ENCODE results near the gene ROBO2.

Gene ROBO2

DNA sequence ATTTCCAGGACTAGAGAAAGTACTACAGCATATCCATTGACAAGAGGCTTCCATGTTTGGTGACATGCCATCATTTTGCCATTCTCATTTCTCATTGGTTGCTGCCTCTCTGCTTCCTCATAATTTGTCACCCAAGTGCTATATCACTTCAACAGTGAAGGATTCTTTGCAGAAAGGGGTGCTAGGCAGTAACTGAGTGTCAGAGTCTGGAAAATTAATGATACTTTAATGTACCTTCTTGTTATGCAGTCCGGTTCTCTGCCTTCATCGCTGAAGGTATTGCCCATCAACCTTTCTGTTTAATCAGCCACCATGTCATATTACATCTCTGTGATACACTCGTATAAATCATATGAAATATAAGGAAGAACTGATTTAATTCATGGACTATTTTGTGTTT, 550.3 kb downstream of the ROBO2 start:
- ATAC-seq: no peak

DNA sequence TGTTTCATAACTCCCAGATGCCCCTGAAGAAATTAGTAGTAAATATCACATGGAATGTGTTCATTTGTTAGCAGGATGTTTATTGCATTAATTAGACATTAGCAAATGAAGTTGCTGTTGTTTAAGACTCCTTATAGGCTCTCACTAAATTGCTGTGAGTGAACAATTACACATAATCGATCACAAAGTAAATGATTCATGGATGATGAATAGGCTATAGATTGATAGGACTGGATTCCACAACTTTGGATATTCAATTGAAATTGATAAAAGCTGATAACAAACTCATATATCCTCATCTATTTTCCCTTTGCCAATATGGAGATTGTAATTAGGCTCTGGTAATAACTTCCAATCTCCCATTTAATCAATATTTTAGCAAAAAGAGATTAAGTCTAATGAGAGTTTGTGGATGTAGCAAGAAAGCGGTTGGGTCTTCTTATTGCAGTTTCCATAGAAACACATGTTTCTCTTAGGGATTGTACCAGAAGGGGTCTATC, 555.5 kb downstream of the ROBO2 start:
- ATAC-seq (no peak), DNase-seq (no peak)

More for the DNA sequence above, 550.3 kb downstream of the ROBO2 start:
- no peak for DNase-seq

DNA sequence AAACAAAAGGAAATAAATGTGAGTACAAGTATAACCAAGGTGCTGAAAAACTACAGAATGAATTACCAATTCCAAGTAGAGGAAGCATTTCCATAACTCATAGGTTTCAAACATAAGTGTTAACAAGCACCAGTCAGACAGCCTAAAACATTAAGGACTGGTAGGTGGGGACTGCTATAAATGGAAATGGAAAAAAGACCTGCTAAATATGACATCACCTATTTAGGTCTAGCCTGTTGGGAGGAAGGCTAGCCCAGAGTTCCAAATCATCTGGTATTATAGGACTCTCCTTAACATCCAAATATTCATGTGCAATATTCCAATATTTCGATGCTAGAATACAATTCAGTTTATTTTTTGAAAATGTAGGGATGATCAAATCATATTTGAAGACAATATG, 560.0 kb downstream of the ROBO2 start:
- no peak for ATAC-seq
- DNase-seq: no peak

DNA sequence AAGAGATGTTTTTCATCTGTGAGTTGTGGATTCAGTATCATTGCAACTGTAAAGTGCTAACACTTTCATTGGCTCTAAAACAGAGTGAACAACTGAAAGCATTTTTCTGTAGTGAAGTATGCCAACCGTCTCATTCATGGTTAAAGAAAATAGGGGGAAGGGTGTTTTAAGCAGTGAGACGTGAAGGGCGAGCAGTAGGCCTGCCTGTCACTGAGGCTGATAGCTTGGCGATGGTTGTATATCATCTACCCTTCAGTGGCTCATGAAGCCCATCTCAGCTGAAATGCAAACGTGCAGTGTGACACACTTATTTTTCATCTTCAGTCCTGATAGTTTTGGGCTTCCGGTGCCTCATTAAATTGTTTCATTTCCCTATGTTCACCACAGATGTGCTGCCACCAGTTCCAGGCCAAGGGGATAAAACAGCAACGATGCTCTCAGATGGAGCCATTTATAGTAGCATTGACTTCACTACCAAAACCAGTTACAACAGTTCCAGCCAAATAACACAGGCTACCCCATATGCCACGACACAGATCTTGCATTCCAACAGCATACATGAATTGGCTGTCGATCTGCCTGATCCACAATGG, 562.0 kb downstream of the ROBO2 start:
- DNase-seq (no peak), ATAC-seq (no peak)

DNA sequence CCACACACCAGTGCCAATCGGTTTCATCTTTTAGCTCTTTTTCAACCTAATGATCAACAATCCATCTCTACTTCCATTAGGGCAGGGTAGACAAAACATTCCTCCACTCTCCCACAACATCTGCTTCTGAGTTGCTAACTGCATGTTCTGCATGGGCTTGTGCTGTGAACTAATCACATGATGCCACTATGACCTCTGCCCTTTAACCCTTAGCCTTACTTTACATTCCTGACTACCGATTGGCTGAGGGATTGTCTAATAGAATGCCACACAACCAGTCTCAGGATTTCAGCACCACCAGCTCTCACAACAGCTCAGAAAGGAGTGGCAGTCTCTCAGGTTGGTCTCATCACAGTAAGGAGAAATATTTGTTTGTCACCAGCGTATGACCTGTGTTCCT, 562.8 kb downstream of the ROBO2 start:
- no peak for ATAC-seq
- DNase-seq: no peak

DNA sequence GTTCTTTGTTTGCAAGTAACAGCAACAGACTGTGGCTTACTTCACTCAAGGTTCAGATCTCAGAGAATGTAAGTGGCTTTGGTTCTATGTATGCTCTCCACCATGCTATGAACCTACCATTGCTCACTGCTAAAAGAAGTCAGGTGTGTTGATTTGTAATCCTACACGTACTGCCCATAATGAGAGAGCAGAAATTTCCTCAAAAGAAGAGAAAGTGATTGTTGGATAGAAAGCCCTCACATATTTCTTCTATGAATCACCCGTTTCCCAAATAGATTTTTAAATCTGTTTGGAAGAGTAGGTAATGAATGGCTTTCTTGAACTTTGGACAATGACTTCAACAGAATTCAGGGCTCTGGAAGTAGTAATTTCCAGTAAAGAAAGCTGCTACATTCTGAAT, 565.4 kb downstream of the ROBO2 start:
- DNase-seq (no peak), ATAC-seq (no peak)

DNA sequence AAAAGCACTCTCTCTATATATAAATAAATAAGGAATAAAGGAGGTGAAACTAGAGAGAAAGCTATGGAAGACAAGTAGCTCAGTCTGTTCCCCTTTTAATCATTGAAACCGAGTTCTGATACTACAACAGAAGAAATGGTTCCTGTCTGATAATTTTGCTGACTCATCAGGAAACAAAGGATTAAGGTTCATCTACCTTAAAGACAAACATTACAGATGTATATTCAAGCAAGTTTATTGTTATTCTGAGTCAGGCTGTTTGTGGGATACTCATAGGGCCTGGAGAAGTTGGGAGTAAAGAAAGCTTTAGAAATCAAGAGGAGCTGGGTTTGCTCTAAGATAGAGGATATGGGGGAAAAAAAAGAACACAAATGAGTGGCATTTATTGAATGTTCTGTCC, 566.0 kb downstream of the ROBO2 start:
- ATAC-seq: no peak
- no peak for DNase-seq

DNA sequence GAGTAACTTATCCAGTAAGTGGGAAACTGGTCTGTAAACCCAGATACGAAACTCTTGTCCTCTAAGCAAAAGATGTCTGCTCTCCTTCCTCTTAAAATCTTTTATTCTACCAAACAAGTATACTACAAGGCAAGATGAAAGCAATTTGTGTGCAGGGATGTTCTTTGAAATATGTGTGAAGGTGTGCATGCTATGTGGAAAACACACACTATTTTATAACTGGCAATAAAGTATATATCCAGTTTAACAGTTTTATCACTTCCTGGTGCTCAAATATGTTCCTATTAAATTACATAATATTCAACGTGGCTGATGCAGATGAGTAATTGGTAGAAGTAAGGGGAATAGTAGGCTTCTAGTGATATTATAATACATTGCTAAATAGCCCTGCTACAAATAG, 566.5 kb downstream of the ROBO2 start:
- ATAC-seq (no peak), DNase-seq (no peak)

DNA sequence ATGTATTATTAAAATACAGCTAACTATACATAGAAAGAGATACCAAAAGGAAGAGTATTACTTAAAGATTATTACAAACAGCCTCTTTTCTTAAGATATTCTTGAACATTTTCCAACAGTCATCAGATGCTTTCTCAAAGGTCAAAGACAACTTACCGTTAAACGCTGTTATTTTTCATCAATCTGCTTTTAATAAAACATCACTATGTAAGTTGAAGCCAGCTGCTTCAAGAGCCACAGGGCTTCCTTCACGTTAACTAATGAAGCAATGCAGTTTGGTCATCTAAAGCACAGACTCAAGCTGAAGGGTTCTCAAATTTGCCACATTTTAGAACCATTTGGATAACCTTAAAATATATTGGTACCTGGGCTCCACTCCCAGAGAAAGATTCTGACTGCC, 578.8 kb downstream of the ROBO2 start:
- ATAC-seq (no peak), DNase-seq (no peak)

DNA sequence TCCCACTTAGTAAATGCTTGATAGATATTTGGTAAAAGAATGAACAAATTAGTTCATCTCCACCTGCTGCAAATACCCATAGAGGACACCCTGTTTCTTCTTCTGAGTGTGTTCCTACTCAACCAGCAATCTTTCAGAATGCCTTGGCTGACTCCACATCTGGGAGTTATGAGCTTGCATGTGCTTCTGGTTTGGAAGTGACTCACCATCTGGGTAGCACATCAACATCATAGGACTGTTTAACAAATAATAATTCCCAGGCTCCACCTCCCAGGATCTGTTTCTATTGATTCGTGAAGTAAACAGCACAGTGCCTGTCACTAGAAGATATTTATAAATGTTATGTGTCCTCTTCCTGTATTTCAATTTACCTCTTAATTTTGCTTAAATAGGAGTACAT, 580.1 kb downstream of the ROBO2 start:
- DNase-seq (no peak), ATAC-seq (no peak)

DNA sequence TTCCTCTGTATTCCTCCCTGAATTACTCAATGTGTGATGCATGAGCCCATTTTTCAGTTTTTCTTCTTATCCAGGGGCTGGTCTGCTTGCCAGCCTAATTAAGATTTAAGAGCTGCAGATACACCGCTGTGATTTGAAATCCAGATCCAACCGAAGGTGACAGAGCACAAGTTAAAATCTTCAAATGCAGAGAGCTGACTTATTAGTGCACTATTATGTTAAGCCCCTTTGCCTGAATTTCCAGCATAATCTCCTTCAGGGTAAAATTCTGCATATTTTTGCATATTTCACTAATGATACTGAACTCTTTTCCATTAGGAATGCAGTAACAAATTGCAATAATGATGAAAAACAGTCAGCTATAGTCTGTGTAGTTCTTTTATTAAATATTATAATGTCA, 583.6 kb downstream of the ROBO2 start:
- no peak for ATAC-seq

DNA sequence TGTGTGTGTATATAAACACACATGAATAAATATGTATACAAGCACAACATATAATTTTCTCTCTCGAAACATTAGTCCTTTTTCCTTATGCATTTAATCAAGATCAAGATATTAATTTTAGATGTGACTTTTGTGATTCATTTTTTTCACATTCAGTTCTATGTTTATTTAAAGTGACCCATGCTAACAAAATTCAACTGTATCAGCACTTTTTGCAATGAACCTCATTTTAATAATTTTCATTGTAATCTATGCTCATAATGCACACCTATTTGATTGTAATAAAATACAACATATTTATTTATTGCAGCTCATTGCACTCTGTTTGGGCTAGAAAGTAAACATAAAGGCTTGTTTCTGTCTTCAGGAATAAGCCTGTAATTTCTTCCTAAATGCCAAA, 586.3 kb downstream of the ROBO2 start:
- ATAC-seq (no peak), DNase-seq (no peak)

More for the DNA sequence above, 583.6 kb downstream of the ROBO2 start:
- DNase-seq: no peak

DNA sequence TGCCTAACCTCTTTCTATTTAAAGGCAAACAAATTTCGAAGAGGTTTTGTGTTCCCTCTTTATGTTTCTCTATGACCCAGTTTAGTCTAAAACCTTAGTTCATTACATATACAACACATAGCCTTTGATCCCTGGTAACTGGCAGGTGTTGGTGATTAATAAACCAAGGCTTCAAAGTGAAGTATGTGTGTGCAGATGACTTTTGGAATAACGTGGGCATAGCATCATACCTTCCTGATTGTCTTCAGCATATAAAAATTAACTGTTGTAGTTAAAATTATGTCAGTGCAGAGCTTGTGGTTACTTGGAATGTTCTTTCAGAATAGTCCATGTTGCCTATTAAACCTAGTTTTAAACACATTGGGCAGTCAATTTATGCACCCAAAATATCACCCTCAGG, 608.3 kb downstream of the ROBO2 start:
- DNase-seq: no peak

DNA sequence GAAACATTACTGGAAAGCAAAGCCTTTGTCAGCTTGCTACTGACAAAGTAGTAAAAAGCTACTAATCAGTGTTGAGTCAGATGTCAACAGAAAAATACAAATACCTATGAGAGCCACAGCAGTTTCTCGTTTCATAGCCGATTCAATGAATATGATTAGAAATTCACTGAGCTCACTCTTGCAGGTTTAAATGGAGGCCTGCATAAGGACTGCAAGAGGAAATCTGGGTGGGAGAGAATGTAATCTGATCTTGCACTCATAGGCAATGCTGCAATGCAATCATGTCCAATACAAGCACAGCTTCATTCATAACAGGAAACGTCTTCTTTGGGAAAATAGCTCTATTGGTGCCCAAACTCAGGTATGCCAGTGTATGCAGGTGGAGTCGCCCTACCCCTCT, 608.8 kb downstream of the ROBO2 start:
- no peak for DNase-seq
- ATAC-seq: no peak

More for the DNA sequence above, 608.3 kb downstream of the ROBO2 start:
- no peak for ATAC-seq

DNA sequence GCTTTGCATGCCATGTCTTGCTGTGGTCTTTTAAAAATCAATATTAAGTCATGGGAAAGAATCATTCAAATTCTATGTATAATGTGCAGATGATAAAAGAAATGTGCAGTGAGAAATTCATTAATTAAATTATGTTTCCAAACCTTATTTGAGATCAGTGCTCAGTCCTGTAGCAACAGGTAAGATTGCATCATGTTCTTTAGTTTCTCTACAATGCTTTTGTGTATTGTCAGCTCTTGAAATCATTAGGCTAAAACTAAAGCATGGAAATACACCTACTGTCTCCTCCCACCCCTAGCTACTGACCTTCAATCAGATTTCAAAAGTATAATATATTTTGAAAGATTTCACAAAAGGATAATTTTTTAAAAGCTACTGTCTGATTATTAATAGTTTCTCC, 612.7 kb downstream of the ROBO2 start:
- ATAC-seq (no peak), DNase-seq (no peak)

DNA sequence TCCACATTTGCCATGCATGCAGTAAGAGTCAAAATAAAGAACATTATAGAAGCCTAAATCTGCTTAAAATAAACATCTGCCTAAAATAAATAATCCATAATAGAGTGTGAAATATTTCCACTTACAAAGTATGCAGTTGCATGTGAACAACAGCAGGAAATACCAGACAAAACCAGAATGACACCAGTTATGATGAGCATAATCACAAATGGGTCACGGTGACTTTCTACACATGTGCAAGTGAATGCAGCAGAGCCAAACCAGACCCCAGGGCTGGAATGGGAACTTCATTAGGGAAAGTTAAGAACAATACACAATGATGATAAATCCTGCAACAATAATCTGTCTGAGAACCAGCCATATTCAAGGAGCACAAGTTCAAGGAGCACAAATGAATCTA, 615.5 kb downstream of the ROBO2 start:
- no peak for DNase-seq
- ATAC-seq: no peak

DNA sequence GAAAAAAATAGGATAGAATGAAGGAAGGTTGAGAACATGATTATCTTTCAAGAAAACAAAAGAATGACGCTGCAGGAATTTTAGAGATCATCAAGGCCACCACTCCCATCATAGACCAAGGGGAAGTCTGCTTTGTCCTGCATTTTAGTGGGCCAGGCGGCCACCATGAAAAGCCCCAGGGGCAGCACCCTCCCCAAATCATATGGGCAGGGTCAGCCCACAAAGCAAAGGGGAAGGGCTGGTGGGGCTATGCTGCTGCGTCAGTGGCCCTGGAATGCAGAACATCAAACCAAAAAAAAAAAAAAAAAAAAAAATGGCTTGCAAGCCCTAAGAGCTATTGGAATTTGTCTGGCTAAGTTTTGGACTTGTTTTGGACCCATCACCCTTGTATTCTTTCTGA, 620.8 kb downstream of the ROBO2 start:
- ATAC-seq (no peak), DNase-seq (no peak)

DNA sequence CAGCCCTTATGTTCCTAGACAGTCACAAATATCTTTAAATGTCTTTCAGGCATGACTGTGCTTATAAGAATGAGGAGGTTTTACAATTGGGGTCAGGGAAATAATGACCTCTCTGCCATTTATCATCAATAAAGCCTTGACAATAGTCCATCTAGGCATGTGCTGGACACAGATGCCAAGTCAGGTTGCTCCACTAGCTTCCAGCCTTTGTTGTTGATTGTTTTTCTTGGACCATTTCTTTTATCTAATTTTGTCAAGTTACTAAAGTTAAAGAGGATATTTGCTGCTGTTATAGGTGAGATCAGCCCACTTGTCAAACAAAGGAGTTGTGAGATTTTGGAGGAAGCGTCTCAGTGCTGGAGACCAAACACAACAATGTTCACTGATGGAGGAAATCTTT, 628.0 kb downstream of the ROBO2 start:
- DNase-seq (no peak), ATAC-seq (no peak)

DNA sequence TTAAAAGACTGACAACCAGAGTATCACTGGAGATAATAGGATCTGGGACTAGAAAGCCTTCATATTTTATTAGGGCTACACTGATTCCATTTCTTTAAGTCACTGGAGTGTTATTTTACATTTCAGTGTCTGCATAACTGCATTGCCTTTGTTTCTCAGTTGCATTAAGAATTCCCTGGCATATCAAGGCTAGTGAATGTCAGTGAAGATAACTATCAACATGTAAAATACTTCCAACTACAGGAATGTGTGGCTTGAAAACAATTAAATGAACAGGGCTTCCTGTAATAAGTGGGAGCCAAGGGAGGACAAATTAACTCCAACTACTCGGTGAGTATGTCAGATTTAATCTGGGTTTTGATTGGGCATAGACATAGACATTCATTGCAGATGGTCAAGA, 628.5 kb downstream of the ROBO2 start:
- DNase-seq (no peak), ATAC-seq (no peak)

DNA sequence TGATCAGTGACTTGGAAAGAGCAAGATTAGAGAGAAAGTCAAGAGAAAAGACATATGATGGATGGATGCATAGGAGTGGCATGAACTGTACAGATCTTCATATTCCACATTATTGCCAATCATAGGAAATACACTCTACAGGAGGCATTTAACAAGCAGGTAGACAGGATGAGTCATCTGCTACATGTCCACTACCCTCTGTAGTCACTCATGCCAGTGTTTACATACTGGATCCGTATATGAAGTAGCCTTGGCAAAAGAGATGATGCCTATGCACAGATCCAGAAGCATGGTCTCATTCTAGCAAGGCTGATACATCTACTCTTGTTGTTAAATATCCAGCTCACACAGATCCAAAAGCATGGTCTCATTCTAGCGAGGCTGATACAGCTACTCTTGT, 632.1 kb downstream of the ROBO2 start:
- DNase-seq (no peak), ATAC-seq (no peak)

DNA sequence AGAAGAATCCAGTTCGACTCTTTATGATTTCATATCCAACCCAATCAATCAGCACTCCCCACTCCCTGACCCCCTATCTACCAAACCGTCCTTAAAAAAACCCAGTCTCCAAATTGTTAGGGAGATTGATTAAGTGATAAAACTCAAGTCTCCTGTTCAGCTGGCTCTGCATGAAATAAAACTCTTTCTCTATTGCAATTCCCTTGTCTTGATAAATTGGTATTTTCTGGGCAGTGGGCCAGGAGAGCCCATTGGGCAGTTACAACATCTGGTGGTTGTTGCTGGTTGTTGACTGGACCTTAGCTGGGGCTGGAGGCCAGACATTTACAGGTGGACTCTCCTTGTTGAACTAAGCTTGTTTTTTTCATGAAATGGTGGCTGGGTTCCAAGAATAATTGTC, 642.3 kb downstream of the ROBO2 start:
- DNase-seq: no peak
- no peak for ATAC-seq

DNA sequence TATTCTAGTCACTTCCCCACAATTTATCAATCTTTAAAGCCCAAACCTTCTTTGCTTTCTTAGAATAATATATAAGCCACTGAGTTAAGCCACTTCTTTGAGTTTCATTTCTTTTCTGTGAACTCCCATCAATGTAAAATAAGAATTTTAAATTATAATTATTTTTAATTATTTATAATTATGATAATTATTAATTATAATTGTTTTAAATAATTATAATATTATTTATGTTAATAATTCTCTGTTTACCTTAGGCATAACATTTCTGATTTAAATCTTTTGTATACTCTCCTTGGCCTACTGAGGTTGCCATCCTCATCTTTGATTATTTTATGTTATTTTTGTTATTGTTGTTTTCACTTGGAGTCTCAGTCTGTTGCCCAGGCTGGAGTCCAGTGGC, 644.2 kb downstream of the ROBO2 start:
- DNase-seq (no peak), ATAC-seq (no peak)

DNA sequence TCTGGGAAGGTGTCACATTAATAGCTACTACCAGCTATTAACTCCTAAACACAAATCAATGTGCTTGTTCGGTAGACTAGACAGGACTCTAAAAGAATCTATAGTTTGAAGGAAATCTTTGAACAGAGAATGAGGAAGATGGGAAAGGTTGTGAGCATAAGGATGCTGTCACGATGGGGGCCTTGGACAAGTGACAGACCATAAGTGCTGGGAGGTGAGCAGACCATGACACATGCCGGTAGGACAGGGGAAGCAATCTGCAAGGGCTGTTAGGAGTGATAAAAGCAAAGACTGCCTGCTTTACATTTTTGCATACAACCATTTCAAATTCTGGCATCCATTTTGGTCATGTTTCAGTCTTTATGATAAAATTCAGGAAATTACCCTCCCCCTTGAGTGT, 645.8 kb downstream of the ROBO2 start:
- DNase-seq: no peak
- no peak for ATAC-seq

DNA sequence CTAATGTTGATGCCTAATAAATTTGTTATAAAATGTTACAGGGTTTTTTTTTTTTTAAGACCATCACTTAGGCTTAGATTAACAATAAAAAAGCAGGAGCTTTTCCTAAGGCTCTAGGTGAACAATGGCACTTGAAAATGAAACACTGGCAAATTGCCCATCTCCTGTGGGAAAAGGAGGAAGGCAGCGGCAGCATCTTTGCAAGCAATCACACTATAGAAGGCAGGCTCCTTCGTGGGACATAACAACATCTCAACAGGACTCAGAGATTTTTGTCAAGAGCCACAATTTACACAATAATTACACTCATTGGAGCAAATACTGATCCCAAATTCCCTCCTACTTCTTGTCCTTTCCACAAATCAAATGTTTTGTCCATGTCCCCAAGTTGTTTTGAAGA, 646.7 kb downstream of the ROBO2 start:
- ATAC-seq: no peak

DNA sequence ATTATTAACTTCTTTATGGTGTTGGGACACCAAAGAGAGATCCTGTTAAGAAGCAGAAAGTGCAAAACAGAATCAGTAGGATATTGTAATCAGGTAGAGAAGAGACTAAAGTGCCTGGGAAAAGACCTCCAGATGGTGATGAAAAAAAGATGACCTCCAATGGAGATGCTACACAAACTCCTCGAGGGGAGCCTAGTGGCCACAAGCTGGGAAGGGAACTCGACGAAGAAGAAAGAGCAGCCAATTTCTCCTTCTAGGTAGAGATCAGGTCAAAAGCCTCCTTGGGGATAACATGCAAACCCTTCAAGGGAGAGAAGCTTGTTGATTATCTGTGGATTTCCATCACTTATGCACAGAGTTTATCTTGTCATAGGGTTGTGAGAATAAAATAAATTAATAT, 647.6 kb downstream of the ROBO2 start:
- ATAC-seq: no peak
- no peak for DNase-seq

More for the DNA sequence above, 646.7 kb downstream of the ROBO2 start:
- no peak for DNase-seq

Data from stimulated activated naive CD8-positive, alpha-beta T cell treated with anti-CD3 and anti-CD28 coated beads, Interleukin-15, Interleukin-2, amounts not matched to agents 100 U/mL and 50 U/mL, for 24 hours (primary cell).